GM21381 (cell line): ENCODE data around the gene TM4SF1.
"Not testable (repeated sequence)": the region's sequence is repeated elsewhere in the genome, so short reads cannot be mapped to it uniquely, and the experiment has no call there.

ENCODE experiments used
- ATAC-seq: cut with Tn5 transposase; IDR thresholded peaks from one replicate; pipeline ENCODE4 v1.9.1; 2021; ENCODE audit warnings: mild to moderate bottlenecking, moderate library complexity; ENCODE audit not compliant: unreplicated experiment

Gene TM4SF1

GRCh38 chr3:149395107-149396089 is 17.9 kb upstream of the TM4SF1 start:
- no peak for ATAC-seq

DNA sequence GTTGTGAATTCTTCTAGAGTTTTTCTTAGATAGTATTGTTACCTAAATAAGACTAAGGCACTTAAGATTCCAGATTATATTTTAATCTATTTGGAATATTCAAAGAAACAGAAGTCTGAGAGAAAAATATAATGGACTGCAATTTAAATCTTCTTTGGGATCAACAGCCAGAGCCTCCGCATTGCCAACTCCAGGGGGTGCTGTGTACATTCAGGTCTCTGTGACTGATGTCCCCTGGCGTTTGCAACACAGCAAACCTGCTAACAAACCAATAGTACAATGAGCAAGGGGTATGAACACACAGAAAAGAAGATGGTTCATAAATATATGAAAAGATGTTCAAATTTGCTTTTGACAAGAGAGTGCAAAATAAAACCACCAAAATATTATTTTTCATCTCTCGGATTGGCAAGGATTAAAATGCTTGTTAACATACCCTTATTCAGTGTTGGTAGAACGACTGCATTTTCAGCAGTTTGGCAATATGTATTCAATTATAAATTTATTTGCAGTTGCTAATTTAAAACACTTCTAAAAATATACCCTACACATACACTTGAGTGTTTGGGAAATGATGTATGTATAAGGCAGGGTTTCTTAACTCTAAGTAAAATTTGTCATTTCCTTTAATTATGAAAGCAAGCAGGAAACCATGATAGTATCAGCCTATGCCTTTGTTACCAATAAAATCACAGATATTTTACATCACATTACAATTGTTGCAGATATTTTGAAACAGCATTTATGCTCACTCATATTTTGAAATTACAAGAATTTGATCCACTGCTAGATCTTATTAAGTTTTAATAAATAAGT is 16.1 kb upstream of the TM4SF1 start:
- ATAC-seq: no peak

- ATAC-seq: no peak
These were observed 14.5 kb upstream of the TM4SF1 start for GRCh38 chr3:149391960-149392359.

GRCh38 chr3:149390772-149391212 is 13.3 kb upstream of the TM4SF1 start:
- ATAC-seq: no peak

DNA sequence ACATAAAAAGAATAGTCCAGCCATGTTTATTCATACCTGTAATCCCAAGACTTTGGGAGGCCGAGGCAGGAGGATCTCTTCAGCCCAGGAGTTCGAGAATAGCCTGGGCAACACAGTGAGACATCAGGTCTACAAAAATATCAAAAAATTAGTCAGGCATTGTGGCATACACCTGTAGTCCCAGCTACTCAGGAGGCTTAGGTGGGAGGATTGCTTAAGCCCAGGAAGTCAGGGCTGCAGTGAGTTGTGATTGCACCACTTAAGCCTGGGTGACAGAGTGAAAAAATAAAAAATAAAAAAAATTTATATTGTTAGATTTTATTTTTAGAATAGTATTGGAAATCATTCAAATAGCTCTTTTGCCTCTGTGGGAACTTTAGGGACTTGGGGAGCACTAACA is 12.8 kb upstream of the TM4SF1 start:
- ATAC-seq: no peak

DNA sequence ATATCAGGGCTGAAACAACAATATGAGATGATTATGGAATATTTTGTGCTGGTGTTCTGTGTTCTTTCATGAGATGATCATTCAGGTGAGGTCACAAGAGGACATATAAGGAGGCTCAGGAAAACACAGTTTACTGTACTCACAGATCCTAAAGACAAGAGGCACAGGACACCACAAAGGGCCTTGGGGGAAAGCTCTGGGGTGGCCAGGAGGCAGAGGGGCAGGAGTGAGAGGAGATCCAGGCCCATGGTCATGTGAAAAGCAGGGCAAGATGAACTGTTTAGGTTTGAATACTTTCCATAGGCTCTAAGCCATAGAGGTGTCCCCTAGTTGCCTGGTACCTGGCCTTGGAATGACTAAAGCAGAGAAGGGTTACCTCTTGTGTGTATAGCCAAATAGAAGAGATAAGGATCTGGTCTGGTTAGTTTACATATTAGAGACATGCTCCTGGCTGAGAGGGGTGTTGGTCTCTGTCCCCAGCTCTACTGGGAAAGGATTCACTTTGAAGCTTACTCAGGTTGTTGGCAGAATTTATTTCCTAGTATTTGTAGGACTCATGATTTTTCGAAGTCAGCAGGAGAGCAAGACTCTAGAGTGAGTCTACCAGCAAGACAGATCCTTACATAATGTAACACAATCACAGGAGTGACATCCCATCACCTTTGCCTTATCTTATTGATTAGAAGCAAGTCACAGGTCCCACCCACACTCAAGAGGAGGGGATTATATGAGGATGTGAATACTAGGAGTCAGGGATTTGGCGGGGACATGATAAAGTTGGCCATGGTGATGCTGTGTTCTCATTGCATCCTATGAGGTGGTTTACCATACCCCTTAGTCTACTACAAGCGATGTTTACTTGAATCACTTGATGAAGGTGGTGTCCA is 11.3 kb upstream of the TM4SF1 start:
- ATAC-seq: no peak

DNA sequence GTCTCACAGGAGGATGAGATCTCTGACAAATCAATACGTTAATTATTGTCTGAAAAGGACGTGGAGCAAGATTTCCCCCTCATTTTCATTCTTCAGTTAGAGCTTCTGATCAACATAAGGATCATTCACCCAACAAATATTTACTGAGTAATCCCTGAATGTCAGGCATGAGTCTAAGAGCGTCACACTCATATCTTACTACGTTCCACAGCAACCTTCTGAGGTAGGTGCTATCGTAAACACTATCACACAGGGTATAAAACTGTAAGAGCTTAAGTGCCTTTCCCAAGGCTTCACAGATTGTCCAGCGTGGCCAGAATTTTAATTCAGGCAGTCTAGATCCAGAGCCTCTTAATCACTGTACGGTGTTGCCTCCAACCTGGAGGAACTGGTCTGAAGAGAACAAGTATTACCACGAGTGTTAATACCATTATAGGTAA is 10.6 kb upstream of the TM4SF1 start:
- ATAC-seq: no peak

GRCh38 chr3:149386299-149386606 is 8.8 kb upstream of the TM4SF1 start:
- no peak for ATAC-seq

- ATAC-seq: no peak
These were observed 8.3 kb upstream of the TM4SF1 start for GRCh38 chr3:149385617-149386298.

DNA sequence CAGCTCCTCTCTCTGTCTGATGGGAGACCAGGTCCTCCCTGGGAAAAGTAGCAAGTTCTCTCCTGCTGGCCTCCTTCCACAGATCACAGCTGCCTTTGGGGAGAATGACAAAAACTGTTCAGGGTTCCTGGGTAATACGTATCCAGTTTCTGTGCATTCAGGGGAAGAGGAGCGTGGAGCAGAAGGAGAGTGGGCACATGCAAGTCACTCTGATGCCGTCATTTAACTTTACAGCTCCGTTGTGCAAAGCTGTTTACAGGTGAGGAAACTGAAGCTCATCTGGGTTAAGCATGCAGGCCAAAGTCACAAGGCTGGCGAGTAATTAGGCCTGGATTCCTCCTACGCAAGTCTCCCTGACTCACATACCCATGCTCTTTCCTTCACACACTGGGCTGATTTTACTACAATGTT is 7.5 kb upstream of the TM4SF1 start:
- ATAC-seq: no peak

DNA sequence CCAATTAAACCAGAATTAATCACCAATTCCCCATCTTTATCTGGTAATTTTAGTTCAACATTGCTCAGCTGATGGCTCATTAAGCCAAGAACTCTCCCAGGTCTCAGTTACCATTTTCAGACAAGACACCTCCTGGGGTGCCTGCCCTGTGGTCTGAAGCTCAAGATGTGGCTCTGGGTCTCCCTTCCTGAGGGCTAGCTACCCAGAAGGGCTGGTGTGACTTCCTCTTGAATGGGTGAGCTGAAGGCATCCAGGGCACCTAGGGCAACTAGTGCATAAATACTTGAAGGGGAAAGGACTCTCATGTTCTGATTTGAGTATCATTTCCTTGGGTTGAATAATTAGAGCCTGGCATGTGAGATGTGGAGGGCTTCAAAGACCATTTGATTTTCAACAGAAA is 6.7 kb upstream of the TM4SF1 start:
- no peak for ATAC-seq

- ATAC-seq: no peak
These were observed 6.3 kb upstream of the TM4SF1 start for GRCh38 chr3:149383703-149384102.

- no peak for ATAC-seq
These were observed 5.1 kb upstream of the TM4SF1 start for GRCh38 chr3:149382518-149382917.

DNA sequence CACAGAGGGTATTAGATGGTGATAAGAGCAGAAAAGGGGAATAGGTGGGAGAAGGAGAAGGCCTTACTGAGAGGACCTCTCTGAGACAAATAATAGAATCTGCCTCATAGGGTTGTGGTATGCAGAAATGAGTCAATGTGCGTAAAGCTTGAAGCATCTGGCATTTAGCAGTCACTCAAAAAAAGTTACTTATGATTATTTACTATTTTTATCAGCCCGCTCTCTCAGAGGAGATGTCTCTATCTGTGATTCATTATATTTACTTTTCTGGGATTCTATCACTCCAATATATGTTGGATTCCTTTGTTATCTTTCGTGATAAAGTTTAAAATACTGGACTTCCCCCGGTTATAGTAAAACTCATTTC is 4.6 kb upstream of the TM4SF1 start:
- ATAC-seq: no peak

DNA sequence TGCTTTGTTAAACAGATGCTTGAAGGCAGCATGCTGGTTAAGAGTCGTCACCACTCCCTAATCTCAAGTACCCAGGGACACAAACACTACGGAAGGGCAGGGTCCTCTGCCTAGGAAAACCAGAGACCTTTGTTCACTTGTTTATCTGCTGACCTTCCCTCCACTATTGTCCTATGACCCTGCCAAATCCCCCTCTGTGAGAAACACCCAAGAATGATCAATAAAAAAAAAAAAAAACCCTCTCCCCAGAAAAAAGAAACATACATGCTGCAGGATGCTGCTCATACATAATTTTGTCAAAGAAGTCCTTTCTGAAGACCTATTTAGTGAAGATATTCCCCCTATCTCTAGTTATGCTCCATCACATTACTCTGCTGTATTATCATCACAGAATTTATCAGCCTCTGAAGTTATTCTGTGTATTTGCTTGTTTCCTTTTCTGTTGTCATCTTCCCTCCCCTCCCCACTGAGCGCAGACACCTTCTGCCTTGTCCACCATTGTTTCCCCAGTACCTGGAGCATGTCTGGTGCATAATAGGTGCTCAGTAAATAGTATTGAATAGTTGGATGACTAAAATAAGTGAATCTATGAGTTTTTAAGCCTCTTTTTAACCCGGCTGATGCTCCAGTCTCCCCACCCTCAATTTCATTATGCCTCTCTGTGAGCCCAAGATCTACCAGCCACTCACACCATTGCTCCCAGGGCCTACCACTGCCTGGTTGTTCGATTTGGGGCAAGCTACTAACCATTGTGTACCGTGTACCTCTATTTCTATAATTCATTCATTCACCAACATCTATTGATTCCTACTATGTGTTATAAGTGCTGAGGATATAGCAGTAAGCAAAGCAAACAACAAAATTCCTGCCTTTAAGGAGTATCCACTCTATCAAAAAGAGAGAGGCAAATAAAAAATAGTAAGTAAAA is 4.0 kb upstream of the TM4SF1 start:
- no peak for ATAC-seq

- not testable (repeated sequence) for ATAC-seq
These were observed 2.8 kb upstream of the TM4SF1 start for GRCh38 chr3:149380220-149380619.

DNA sequence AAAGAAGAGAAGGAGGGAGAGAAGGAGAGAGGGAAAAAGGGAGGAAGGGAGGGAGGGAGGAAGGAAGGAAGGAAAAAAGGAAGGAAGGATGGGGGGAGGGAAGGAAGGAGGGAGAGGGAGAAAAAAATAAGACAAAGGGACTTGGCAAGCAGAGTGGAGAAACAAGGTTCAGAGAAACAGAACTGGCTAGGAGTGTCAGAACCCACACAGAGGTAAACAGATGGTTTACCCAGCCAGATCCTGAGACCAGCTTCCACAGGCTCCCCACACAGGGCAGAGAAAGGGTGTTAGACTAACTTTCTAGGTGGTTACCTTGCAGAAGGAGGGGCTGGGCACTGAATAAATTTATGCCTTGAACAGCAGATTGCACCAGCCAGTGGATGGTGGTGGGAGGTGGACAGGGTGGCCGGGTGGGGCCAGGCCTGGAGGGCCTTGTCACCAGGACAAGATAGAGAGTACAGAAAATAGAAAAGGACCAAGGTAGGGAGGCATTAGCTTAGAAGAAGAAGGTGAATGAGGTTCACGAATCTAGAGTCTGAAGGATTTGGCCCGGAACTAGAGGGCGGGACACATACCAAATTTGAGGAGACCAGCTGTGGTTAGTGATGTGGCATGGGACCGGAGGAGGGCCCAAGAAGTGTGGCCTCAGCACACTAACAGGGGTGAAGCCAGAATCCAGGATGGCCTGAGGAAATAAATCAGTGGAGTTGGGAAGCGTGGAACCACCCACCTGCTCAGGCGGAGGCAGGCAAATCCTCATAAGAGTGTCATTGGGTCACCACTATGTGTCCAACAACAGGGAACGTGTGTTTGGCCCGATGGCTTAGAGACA is 1.2 kb upstream of the TM4SF1 start:
- no peak for ATAC-seq

GRCh38 chr3:149376718-149377407 is 586 bp downstream of the TM4SF1 start:
- no peak for ATAC-seq
